GM08714 (cell line): ENCODE measurements around the gene SMOC2.

Experiments used
- H3K4me3 ChIP-seq: fragments of 200-500 bp; sonication (Bioruptor generic); 2 replicates; pipeline ENCODE4 v1.5.1; 2014; ENCODE audit warnings: mild to moderate bottlenecking, low read length, inconsistent platforms
- ZNF274 ChIP-seq: IDR thresholded peaks from 2 replicates; pipeline ENCODE4 v1.6.1; 2012; ENCODE audit warnings: mild to moderate bottlenecking, low read depth, low read length

Gene SMOC2

GRCh38 chr6:168628732-168629245 is 187.8 kb downstream of the SMOC2 start:
- H3K4me3 ChIP-seq = no peak overlapping the region
- no peak for TF ChIP-seq ZNF274

GRCh38 chr6:168631564-168631963 is 190.6 kb downstream of the SMOC2 start:
- TF ChIP-seq ZNF274 = no peak
- H3K4me3 ChIP-seq = no peak overlapping the region

GRCh38 chr6:168632694-168633093 is 191.7 kb downstream of the SMOC2 start:
- TF ChIP-seq ZNF274 = no peak
- H3K4me3 ChIP-seq = no peak overlapping the region

GRCh38 chr6:168634541-168635328 is 193.8 kb downstream of the SMOC2 start:
- H3K4me3 ChIP-seq = no peak overlapping the region
- no peak for TF ChIP-seq ZNF274

- no peak for TF ChIP-seq ZNF274
Observed at GRCh38 chr6:168636147-168637004, 195.4 kb downstream of the SMOC2 start.

GRCh38 chr6:168637834-168638233 is 196.8 kb downstream of the SMOC2 start:
- no peak overlapping the region for H3K4me3 ChIP-seq
- TF ChIP-seq ZNF274 = no peak

More at GRCh38 chr6:168636147-168637004, 195.4 kb downstream of the SMOC2 start:
- H3K4me3 ChIP-seq = no peak overlapping the region

- no peak for TF ChIP-seq ZNF274
- no peak overlapping the region for H3K4me3 ChIP-seq
Observed at GRCh38 chr6:168638468-168639271, 197.7 kb downstream of the SMOC2 start.

GRCh38 chr6:168640181-168640580 is 199.2 kb downstream of the SMOC2 start:
- no peak overlapping the region for H3K4me3 ChIP-seq
- no peak for TF ChIP-seq ZNF274

- H3K4me3 ChIP-seq = no peak overlapping the region
- TF ChIP-seq ZNF274 = no peak
Observed at GRCh38 chr6:168640768-168641167, 199.8 kb downstream of the SMOC2 start.

GRCh38 chr6:168641446-168641845 is 200.5 kb downstream of the SMOC2 start:
- no peak overlapping the region for H3K4me3 ChIP-seq
- no peak for TF ChIP-seq ZNF274

- H3K4me3 ChIP-seq = no peak overlapping the region
- TF ChIP-seq ZNF274 = no peak
Observed at GRCh38 chr6:168643401-168643800, 202.4 kb downstream of the SMOC2 start.

GRCh38 chr6:168645326-168645725 is 204.3 kb downstream of the SMOC2 start:
- no peak overlapping the region for H3K4me3 ChIP-seq
- no peak for TF ChIP-seq ZNF274

GRCh38 chr6:168647271-168647670 is 206.3 kb downstream of the SMOC2 start:
- TF ChIP-seq ZNF274 = no peak
- H3K4me3 ChIP-seq = no peak overlapping the region
